KOPT-K1 (cell line): Measurements from ENCODE around the gene ATP13A2.

ENCODE experiments used
- H3K27ac ChIP-seq: fragments of 200-600 bp; sonication (generic); 2 replicates; pipeline ENCODE4 v1.5.1; 2016; ENCODE audit warnings: antibody characterized with exemption, mild to moderate bottlenecking, low read depth, low read length; ENCODE audit not compliant: poor library complexity, severe bottlenecking
- H3K36me3 ChIP-seq: fragments of 200-600 bp; sonication (generic); 2 replicates; pipeline ENCODE4 v1.5.1; 2017; ENCODE audit warnings: antibody characterized with exemption, mild to moderate bottlenecking, low read length, moderate library complexity; ENCODE audit not compliant: insufficient read depth
- H3K9me3 ChIP-seq: fragments of 200-600 bp; sonication (generic); 2 replicates; pipeline ENCODE4 v1.5.1; 2017; ENCODE audit warnings: antibody characterized with exemption, low read length, mild to moderate bottlenecking; ENCODE audit not compliant: insufficient read depth, poor library complexity, severe bottlenecking

The ATP13A2 gene

GRCh38 chr1:17001760-17002523 lies 9.8 kb downstream of the ATP13A2 start:
- Histone ChIP-seq H3K9me3 (no peaks in the 10 kb centered on the region), H3K27ac (no peak overlapping the region), H3K36me3 (peaks cover 29% of the 10 kb centered on the region; the same call in 1 of the 2 replicates)

- Histone ChIP-seq H3K27ac (no peak overlapping the region), H3K36me3 (peaks cover 37% of the 10 kb centered on the region; the same call in 1 of the 2 replicates), H3K9me3 (no peaks in the 10 kb centered on the region)
Measured at GRCh38 chr1:16999863-17000262, 11.9 kb downstream of the ATP13A2 start.

- Histone ChIP-seq H3K9me3 (no peaks in the 10 kb centered on the region), H3K27ac (no peak overlapping the region), H3K36me3 (peaks cover 29% of the 10 kb centered on the region; the same call in 1 of the 2 replicates)
Measured at GRCh38 chr1:16998589-16998988, 13.1 kb downstream of the ATP13A2 start.

GRCh38 chr1:16996845-16997244 lies 14.9 kb downstream of the ATP13A2 start:
- Histone ChIP-seq H3K36me3 (peaks cover 17% of the 10 kb centered on the region; the same call in 1 of the 2 replicates), H3K9me3 (no peaks in the 10 kb centered on the region), H3K27ac (no peak overlapping the region)

GRCh38 chr1:16993521-16994038 lies 18.1 kb downstream of the ATP13A2 start:
- H3K36me3 ChIP-seq: peaks cover 10% of the 10 kb centered on the region; the same call in 1 of the 2 replicates
- H3K27ac ChIP-seq: no peak overlapping the region
- no peaks in the 10 kb centered on the region for H3K9me3 ChIP-seq

- Histone ChIP-seq H3K36me3 (peaks cover 15% of the 10 kb centered on the region; the same call in 1 of the 2 replicates), H3K27ac (no peak overlapping the region), H3K9me3 (no peaks in the 10 kb centered on the region)
Measured at GRCh38 chr1:16992675-16993074, 19.1 kb downstream of the ATP13A2 start.

GRCh38 chr1:16992102-16992501 lies 19.6 kb downstream of the ATP13A2 start:
- peaks cover 15% of the 10 kb centered on the region; the same call in 1 of the 2 replicates for H3K36me3 ChIP-seq
- H3K9me3 ChIP-seq: no peaks in the 10 kb centered on the region
- no peak overlapping the region for H3K27ac ChIP-seq

- H3K27ac ChIP-seq: no peak overlapping the region
- no peaks in the 10 kb centered on the region for H3K9me3 ChIP-seq
- H3K36me3 ChIP-seq: peaks cover 15% of the 10 kb centered on the region; the same call in 1 of the 2 replicates
Measured at GRCh38 chr1:16991571-16991970, 20.2 kb downstream of the ATP13A2 start.

- Histone ChIP-seq H3K36me3 (peaks cover 13% of the 10 kb centered on the region; the same call in 1 of the 2 replicates), H3K27ac (no peak overlapping the region), H3K9me3 (no peaks in the 10 kb centered on the region)
Measured at GRCh38 chr1:16989676-16990391, 21.9 kb downstream of the ATP13A2 start.

- Histone ChIP-seq H3K36me3 (peaks cover 13% of the 10 kb centered on the region; the same call in 1 of the 2 replicates), H3K27ac (no peak overlapping the region), H3K9me3 (no peaks in the 10 kb centered on the region)
Measured at GRCh38 chr1:16988210-16988609, 23.5 kb downstream of the ATP13A2 start.

- no peak overlapping the region for H3K27ac ChIP-seq
- peaks cover 13% of the 10 kb centered on the region; the same call in 1 of the 2 replicates for H3K36me3 ChIP-seq
- no peaks in the 10 kb centered on the region for H3K9me3 ChIP-seq
Measured at GRCh38 chr1:16986962-16987361, 24.8 kb downstream of the ATP13A2 start.

GRCh38 chr1:16986560-16986959 lies 25.2 kb downstream of the ATP13A2 start:
- Histone ChIP-seq H3K27ac (no peak overlapping the region), H3K9me3 (no peaks in the 10 kb centered on the region), H3K36me3 (peaks cover 13% of the 10 kb centered on the region; the same call in 1 of the 2 replicates)

GRCh38 chr1:16986113-16986512 lies 25.6 kb downstream of the ATP13A2 start:
- Histone ChIP-seq H3K9me3 (no peaks in the 10 kb centered on the region), H3K36me3 (peaks cover 13% of the 10 kb centered on the region; the same call in 1 of the 2 replicates), H3K27ac (no peak overlapping the region)

GRCh38 chr1:16984717-16985116 lies 27.0 kb downstream of the ATP13A2 start:
- H3K36me3 ChIP-seq: peaks cover 13% of the 10 kb centered on the region; the same call in 1 of the 2 replicates
- no peak overlapping the region for H3K27ac ChIP-seq
- no peaks in the 10 kb centered on the region for H3K9me3 ChIP-seq

GRCh38 chr1:16983649-16984048 lies 28.1 kb downstream of the ATP13A2 start:
- Histone ChIP-seq H3K36me3 (peaks cover 13% of the 10 kb centered on the region; the same call in 1 of the 2 replicates), H3K27ac (no peak overlapping the region), H3K9me3 (no peaks in the 10 kb centered on the region)
